ENCODE data around the gene EIF1AD.

GRCh38 chr11:65982824-65983588, 19.0 kb downstream of the EIF1AD start:
- TF ChIP-seq SMARCE1 (IDR thresholded peaks at IDR 0.05) (no peak), ZNF740 (CRISPR knock-in tag; IDR thresholded peaks at IDR 0.05) (no peak), ZNF740 (tag; IDR thresholded peaks at IDR 0.05) (no peak), ZSCAN29 (IDR thresholded peaks at IDR 0.05) (no peak), RAD21 (CRISPR knock-in tag; conservative IDR thresholded peaks at IDR 0.05 in 1 of 2, IDR thresholded peaks at IDR 0.05 in 1 of 2) (no peak), TAL1 (IDR thresholded peaks at IDR 0.05) (no peak), EZH2 (IDR thresholded peaks at IDR 0.05; ENCODE audit: borderline replicate concordance, low read depth, low read length) (no peak), JUND (IDR thresholded peaks at IDR 0.05; ENCODE audit: borderline replicate concordance, low read depth, low read length) (no peak), JUND (tag; IDR thresholded peaks at IDR 0.05; ENCODE audit: borderline replicate concordance, low read depth, low read length) (no peak), MAFG (tag; conservative IDR thresholded peaks at IDR 0.05) (no peak), SMC3 (conservative IDR thresholded peaks at IDR 0.05; ENCODE audit: insufficient read depth, low read depth, low read length) (no peak), ATF1 (CRISPR knock-in tag; IDR thresholded peaks at IDR 0.05) (no peak), ATF1 (tag; IDR thresholded peaks at IDR 0.05) (no peak)

All from K562 (cell line).